ENCODE data around the gene ATAD3A. TPM values are rescaled to one million over a fixed set of nuclear protein-coding genes. Genes with fewer than 3 reads are reported as not detected.
"Not testable (repeated sequence)": the region's sequence is repeated elsewhere in the genome, so short reads cannot be mapped to it uniquely, and the experiment has no call there.

The ATAD3A gene
- total RNA-seq, 1 donor from 2014 or later = 6.8 TPM

- no peaks in the 10 kb centered on the region for H3K27me3 ChIP-seq (ENCODE audit: control insufficient read depth in 3 of 3, insufficient read depth in 3 of 3, low read length in 3 of 3)
- no peak overlapping the region for H3K4me3 ChIP-seq (ENCODE audit: low read length in 3 of 3)
- H3K9me3 ChIP-seq (ENCODE audit: control insufficient read depth in 3 of 3, low read length in 3 of 3) = no peaks in the 10 kb centered on the region
- H3K4me1 ChIP-seq (ENCODE audit: control insufficient read depth in 3 of 3, insufficient read depth in 3 of 3, low read length in 3 of 3) = peaks cover 4 to 11% (median 9%) of the 10 kb centered on the region in 3 donors
- H3K9ac ChIP-seq (ENCODE audit: low read depth in 1 of 3, low read length in 3 of 3) = no peak overlapping the region
- H3K27ac ChIP-seq (ENCODE audit: low read depth, low read length) = no peak overlapping the region
- H3K36me3 ChIP-seq (ENCODE audit: control insufficient read depth in 3 of 3, insufficient read depth in 3 of 3, low read length in 3 of 3) = peaks cover 6 to 12% (median 7%) of the 10 kb centered on the region in 3 donors
Observed at GRCh38 chr1:1529321-1529720, 17.4 kb downstream of the ATAD3A start.

GRCh38 chr1:1529936-1530335 lies 18.0 kb downstream of the ATAD3A start:
- Histone ChIP-seq H3K4me3 (ENCODE audit: low read length in 3 of 3) (no peak overlapping the region), H3K27me3 (ENCODE audit: control insufficient read depth in 3 of 3, insufficient read depth in 3 of 3, low read length in 3 of 3) (no peaks in the 10 kb centered on the region), H3K9me3 (ENCODE audit: control insufficient read depth in 3 of 3, low read length in 3 of 3) (no peaks in the 10 kb centered on the region), H3K27ac (ENCODE audit: low read depth, low read length) (no peak overlapping the region), H3K36me3 (ENCODE audit: control insufficient read depth in 3 of 3, insufficient read depth in 3 of 3, low read length in 3 of 3) (peaks cover 6 to 12% (median 7%) of the 10 kb centered on the region in 3 donors), H3K9ac (ENCODE audit: low read depth in 1 of 3, low read length in 3 of 3) (no peak overlapping the region), H3K4me1 (ENCODE audit: control insufficient read depth in 3 of 3, insufficient read depth in 3 of 3, low read length in 3 of 3) (peaks cover 4 to 14% (median 11%) of the 10 kb centered on the region in 3 donors)

DNA sequence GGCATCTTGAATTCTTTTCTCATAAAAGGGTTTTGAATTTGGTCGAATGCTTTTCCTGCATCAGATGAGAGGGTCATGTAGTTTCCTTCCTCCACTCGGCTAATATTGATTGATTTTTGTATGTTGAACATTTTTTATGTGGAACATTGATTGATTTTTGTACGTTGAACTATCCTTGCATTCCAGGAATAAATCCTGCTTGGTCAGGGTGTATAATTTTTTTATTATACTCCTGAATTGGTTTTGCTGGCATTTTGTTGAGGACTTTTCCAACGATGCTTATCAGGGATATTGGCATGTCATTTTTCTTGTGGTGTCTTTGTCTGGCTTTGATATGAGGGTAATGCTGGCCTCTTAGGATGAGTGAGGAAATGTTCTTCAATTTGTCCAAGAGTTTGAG lies 20.0 kb downstream of the ATAD3A start:
- Histone ChIP-seq H3K4me3 (ENCODE audit: low read length in 3 of 3) (no peak overlapping the region), H3K9ac (ENCODE audit: low read depth in 1 of 3, low read length in 3 of 3) (no peak overlapping the region), H3K9me3 (ENCODE audit: control insufficient read depth in 3 of 3, low read length in 3 of 3) (no peaks in the 10 kb centered on the region), H3K4me1 (ENCODE audit: control insufficient read depth in 3 of 3, insufficient read depth in 3 of 3, low read length in 3 of 3) (peaks cover 11 to 26% (median 22%) of the 10 kb centered on the region in 3 donors), H3K36me3 (ENCODE audit: control insufficient read depth in 3 of 3, insufficient read depth in 3 of 3, low read length in 3 of 3) (peaks cover 5 to 10% (median 6%) of the 10 kb centered on the region in 3 donors), H3K27ac (ENCODE audit: low read depth, low read length) (no peak overlapping the region), H3K27me3 (ENCODE audit: control insufficient read depth in 3 of 3, insufficient read depth in 3 of 3, low read length in 3 of 3) (no peaks in the 10 kb centered on the region)

DNA sequence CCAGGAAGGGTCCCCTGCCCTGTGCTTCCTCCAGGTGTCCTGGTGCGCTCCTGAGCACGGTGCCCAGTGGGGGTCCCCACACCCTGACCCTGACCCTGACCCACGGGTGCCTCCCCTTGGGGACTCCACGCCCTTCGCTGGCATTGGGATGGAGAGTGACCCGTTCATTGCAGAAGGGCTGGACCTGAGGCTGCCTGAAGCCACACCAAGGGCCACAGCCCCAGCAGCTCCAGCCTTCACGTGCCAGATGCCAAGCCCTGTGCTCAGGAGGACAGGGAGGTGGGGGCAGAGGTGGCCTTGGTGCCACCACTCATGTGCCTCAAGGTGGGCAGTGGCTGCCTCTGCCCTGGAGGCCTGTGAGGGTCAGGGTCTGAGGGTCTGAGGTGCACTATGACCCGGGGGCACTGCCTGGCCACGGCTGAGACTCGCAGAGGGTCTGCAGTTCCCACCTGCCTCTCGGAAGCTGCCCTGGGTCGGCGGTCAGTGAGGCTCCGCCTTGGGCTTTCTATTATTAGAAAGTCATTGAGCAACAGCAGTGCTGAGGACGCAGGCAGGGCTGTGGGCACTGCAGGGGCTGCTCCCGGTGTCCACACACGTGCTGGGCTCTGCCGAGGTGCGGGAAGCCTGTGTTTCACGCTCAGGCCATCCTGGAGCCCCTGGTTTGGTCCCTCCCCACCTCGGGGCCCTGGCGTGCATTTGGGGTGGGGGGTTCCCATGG lies 21.4 kb downstream of the ATAD3A start:
- not testable (repeated sequence) for H3K9me3 ChIP-seq (ENCODE audit: control insufficient read depth in 3 of 3, low read length in 3 of 3); H3K27me3 ChIP-seq (ENCODE audit: control insufficient read depth in 3 of 3, insufficient read depth in 3 of 3, low read length in 3 of 3)
- peak overlapping the region; percentile 51 for H3K27ac ChIP-seq (ENCODE audit: low read depth, low read length)
- H3K9ac ChIP-seq (ENCODE audit: low read depth in 1 of 3, low read length in 3 of 3) = peak overlapping the region in 2 of 3 donors; percentile 45 to 71
- H3K36me3 ChIP-seq (ENCODE audit: control insufficient read depth in 3 of 3, insufficient read depth in 3 of 3, low read length in 3 of 3) = peaks cover 3 to 14% (median 11%) of the 10 kb centered on the region in 3 donors
- peaks cover 14 to 30% (median 28%) of the 10 kb centered on the region in 3 donors for H3K4me1 ChIP-seq (ENCODE audit: control insufficient read depth in 3 of 3, insufficient read depth in 3 of 3, low read length in 3 of 3)
- peak overlapping the region in 2 of 3 donors; percentile 36 to 45 for H3K4me3 ChIP-seq (ENCODE audit: low read length in 3 of 3)

- not testable (repeated sequence) for H3K27me3 ChIP-seq (ENCODE audit: control insufficient read depth in 3 of 3, insufficient read depth in 3 of 3, low read length in 3 of 3); H3K9me3 ChIP-seq (ENCODE audit: control insufficient read depth in 3 of 3, low read length in 3 of 3); H3K27ac ChIP-seq (ENCODE audit: low read depth, low read length); H3K4me3 ChIP-seq (ENCODE audit: low read length in 3 of 3)
- H3K9ac ChIP-seq (ENCODE audit: low read depth in 1 of 3, low read length in 3 of 3) = peak overlapping the region in 2 of 3 donors; percentile 33 to 43
- H3K36me3 ChIP-seq (ENCODE audit: control insufficient read depth in 3 of 3, insufficient read depth in 3 of 3, low read length in 3 of 3) = peaks cover 3 to 14% (median 11%) of the 10 kb centered on the region in 3 donors
- H3K4me1 ChIP-seq (ENCODE audit: control insufficient read depth in 3 of 3, insufficient read depth in 3 of 3, low read length in 3 of 3) = peaks cover 14 to 30% (median 29%) of the 10 kb centered on the region in 3 donors
Observed at GRCh38 chr1:1533894-1534291, 21.9 kb downstream of the ATAD3A start.

GRCh38 chr1:1534401-1535154 lies 22.6 kb downstream of the ATAD3A start:
- no peaks in the 10 kb centered on the region for H3K27me3 ChIP-seq (ENCODE audit: control insufficient read depth in 3 of 3, insufficient read depth in 3 of 3, low read length in 3 of 3)
- no peak overlapping the region for H3K27ac ChIP-seq (ENCODE audit: low read depth, low read length)
- H3K36me3 ChIP-seq (ENCODE audit: control insufficient read depth in 3 of 3, insufficient read depth in 3 of 3, low read length in 3 of 3) = peaks cover 2 to 10% (median 10%) of the 10 kb centered on the region in 3 donors
- H3K9me3 ChIP-seq (ENCODE audit: control insufficient read depth in 3 of 3, low read length in 3 of 3) = no peaks in the 10 kb centered on the region
- no peak overlapping the region for H3K4me3 ChIP-seq (ENCODE audit: low read length in 3 of 3)
- peak overlapping the region in 1 of 3 donors; percentile 40 for H3K9ac ChIP-seq (ENCODE audit: low read depth in 1 of 3, low read length in 3 of 3)
- H3K4me1 ChIP-seq (ENCODE audit: control insufficient read depth in 3 of 3, insufficient read depth in 3 of 3, low read length in 3 of 3) = peaks cover 14 to 36% (median 34%) of the 10 kb centered on the region in 3 donors

- no peak overlapping the region for H3K27ac ChIP-seq (ENCODE audit: low read depth, low read length)
- peaks cover 14 to 36% (median 34%) of the 10 kb centered on the region in 3 donors for H3K4me1 ChIP-seq (ENCODE audit: control insufficient read depth in 3 of 3, insufficient read depth in 3 of 3, low read length in 3 of 3)
Observed at GRCh38 chr1:1535201-1536018, 23.4 kb downstream of the ATAD3A start.

GRCh38 chr1:1536019-1536937 lies 24.3 kb downstream of the ATAD3A start:
- Histone ChIP-seq H3K9ac (ENCODE audit: low read depth in 1 of 3, low read length in 3 of 3) (peak overlapping the region; percentile 32 to 73 (median 51)), H3K27ac (ENCODE audit: low read depth, low read length) (peak overlapping the region; percentile 68), H3K9me3 (ENCODE audit: control insufficient read depth in 3 of 3, low read length in 3 of 3) (no peaks in the 10 kb centered on the region), H3K36me3 (ENCODE audit: control insufficient read depth in 3 of 3, insufficient read depth in 3 of 3, low read length in 3 of 3) (peaks cover 2 to 8% (median 6%) of the 10 kb centered on the region in 3 donors), H3K4me1 (ENCODE audit: control insufficient read depth in 3 of 3, insufficient read depth in 3 of 3, low read length in 3 of 3) (peaks cover 17 to 41% (median 40%) of the 10 kb centered on the region in 3 donors), H3K4me3 (ENCODE audit: low read length in 3 of 3) (peak overlapping the region in 1 of 3 donors; percentile 13), H3K27me3 (ENCODE audit: control insufficient read depth in 3 of 3, insufficient read depth in 3 of 3, low read length in 3 of 3) (no peaks in the 10 kb centered on the region)

More at GRCh38 chr1:1535201-1536018, 23.4 kb downstream of the ATAD3A start:
- H3K9me3 ChIP-seq (ENCODE audit: control insufficient read depth in 3 of 3, low read length in 3 of 3) = no peaks in the 10 kb centered on the region
- no peak overlapping the region for H3K9ac ChIP-seq (ENCODE audit: low read depth in 1 of 3, low read length in 3 of 3)
- no peak overlapping the region for H3K4me3 ChIP-seq (ENCODE audit: low read length in 3 of 3)
- peaks cover 0 to 7% (median 5%) of the 10 kb centered on the region in 3 donors for H3K36me3 ChIP-seq (ENCODE audit: control insufficient read depth in 3 of 3, insufficient read depth in 3 of 3, low read length in 3 of 3)
- no peaks in the 10 kb centered on the region for H3K27me3 ChIP-seq (ENCODE audit: control insufficient read depth in 3 of 3, insufficient read depth in 3 of 3, low read length in 3 of 3)
